ENCODE results near the gene RNF38. TPM values are rescaled to one million over a fixed set of nuclear protein-coding genes. Genes with fewer than 3 reads are reported as not detected.

The RNF38 gene
- total and polyA plus RNA-seq, 4 donors = 14.5 to 59.6 (median 35.3) TPM

DNA sequence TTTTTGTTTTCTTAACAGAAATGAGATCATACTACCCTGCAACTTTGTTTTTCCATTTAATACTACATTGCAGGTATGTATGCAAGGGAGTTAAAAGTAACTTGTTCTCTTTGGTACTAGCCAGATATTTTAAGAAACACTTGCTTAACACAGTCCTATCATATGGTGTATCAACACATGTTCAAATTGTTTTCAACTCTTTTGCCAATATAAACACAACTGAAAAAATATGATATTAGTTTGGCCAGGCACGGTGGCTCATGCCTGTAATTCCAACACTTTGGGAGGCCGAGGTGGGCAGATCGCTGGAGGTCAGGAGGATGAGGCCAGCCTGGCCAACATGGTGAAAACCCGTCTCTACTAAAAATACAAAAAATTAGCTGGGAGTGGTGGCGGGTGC lies 41.6 kb downstream of the RNF38 start:
- Histone ChIP-seq H3K9me3 (ENCODE audit: control insufficient read depth, low read length) (no peaks in the 10 kb centered on the region), H3K27me3 (ENCODE audit: control insufficient read depth in 1 of 2, insufficient read depth in 2 of 2, low read length in 1 of 2) (no peaks in the 10 kb centered on the region), H3K4me1 (ENCODE audit: control insufficient read depth in 1 of 2, insufficient read depth in 2 of 2, low read length in 2 of 2) (no peaks in the 10 kb centered on the region), H3K4me3 (ENCODE audit: low read length in 2 of 2) (no peak overlapping the region), H3K36me3 (ENCODE audit: control insufficient read depth in 1 of 2, insufficient read depth in 2 of 2, low read length in 1 of 2) (peaks cover 0 to 1% of the 10 kb centered on the region in 2 donors), H3K27ac (ENCODE audit: low read depth in 1 of 2, low read length in 2 of 2) (no peak overlapping the region)
- DNase-seq = no peak
- 67 to 71% methylated on average over 5 of the region's 5 CpGs for WGBS, 2 donors
- intact Hi-C loops (cut with DNase I) = no loop called here
- ATAC-seq (ENCODE audit: low FRiP score) = no peak

DNA sequence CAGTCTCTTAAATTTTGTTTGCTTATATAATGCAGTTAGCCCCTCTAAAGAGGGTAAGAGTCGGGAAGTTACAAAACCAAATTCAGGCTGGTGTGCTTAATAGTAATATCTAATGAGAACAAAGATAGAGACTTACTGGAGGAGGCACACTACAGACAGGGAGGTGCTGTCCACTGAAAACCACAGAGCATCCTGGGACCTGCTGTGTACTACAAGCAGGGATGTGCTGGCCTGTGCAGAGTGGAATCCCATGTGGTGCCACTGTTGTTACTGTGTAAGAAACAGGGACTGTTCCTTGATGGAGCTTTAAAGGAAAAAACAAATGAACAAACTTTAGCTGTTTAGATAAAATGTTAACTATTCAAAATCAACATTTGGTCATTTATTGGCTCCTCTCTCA lies 42.4 kb downstream of the RNF38 start:
- intact Hi-C loops (cut with DNase I) = no loop called here
- no peaks in the 10 kb centered on the region for H3K4me1 ChIP-seq (ENCODE audit: control insufficient read depth in 1 of 2, insufficient read depth in 2 of 2, low read length in 2 of 2)
- no peaks in the 10 kb centered on the region for H3K27me3 ChIP-seq (ENCODE audit: control insufficient read depth in 1 of 2, insufficient read depth in 2 of 2, low read length in 1 of 2)
- ATAC-seq (ENCODE audit: low FRiP score) (no peak), DNase-seq (no peak)
- H3K27ac ChIP-seq (ENCODE audit: low read depth in 1 of 2, low read length in 2 of 2) = no peak overlapping the region
- no peaks in the 10 kb centered on the region for H3K9me3 ChIP-seq (ENCODE audit: control insufficient read depth, low read length)
- no peak overlapping the region for H3K4me3 ChIP-seq (ENCODE audit: low read length in 2 of 2)
- peaks cover 0 to 1% of the 10 kb centered on the region in 2 donors for H3K36me3 ChIP-seq (ENCODE audit: control insufficient read depth in 1 of 2, insufficient read depth in 2 of 2, low read length in 1 of 2)
- 86 to 87% methylated on average over 1 of the region's 1 CpG for WGBS, 2 donors

DNA sequence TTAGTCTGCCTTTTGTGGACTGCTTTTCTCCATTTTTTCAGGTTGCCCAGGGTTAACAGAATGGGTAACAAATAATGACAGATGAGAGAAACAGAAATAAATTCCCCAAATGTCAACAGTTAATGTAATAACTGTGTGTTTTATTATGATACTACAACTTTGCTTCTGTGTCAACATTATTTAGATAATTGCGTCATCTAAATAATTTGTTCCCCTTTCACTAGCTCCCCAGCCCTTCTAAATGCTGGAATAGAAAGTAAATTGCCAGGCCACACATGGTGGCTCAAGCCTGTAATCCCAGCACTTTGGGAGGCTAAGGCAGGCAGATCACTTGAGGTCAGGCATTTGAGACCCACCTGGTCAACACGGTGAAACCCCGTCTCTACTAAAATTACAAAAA lies 53.5 kb downstream of the RNF38 start:
- ATAC-seq (ENCODE audit: low FRiP score) = no peak
- WGBS, 2 donors = 95 to 97% methylated on average over 3 of the region's 3 CpGs
- no peak overlapping the region for H3K4me3 ChIP-seq (ENCODE audit: low read length in 2 of 2)

DNA sequence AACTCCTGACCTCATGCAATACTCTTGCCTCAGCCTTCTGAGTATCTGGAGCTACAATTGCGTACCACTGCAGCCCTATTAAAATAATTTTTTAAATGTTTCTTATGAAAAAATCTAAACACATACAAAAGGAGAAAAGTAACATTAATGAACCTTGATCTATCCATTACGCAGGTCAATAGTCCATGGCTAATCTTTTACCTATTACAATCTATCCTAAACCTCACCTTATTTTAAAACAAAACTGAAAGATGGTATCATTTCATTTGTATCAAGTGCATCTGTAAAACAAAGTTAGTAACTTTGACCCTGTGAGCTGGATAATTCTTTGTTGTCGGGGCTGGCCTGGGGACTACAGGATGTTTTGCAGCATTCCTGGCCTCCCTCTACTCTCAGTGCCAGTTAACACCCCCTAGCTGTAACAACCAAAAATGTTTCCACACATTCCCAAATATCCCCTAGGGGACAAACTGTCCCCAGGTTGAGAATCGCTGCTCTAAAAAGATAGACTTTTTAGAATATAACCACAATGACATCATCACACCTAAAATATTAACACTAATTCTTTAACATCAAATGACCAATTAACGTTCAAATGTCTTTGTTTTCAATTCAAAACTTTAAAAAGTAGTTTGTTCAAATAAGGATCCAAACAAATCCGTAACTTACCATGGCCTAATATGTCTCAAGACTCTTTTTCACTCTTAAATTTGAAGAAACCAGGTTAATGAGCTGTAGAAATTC lies 54.8 kb downstream of the RNF38 start:
- no peaks in the 10 kb centered on the region for H3K4me1 ChIP-seq (ENCODE audit: control insufficient read depth in 1 of 2, insufficient read depth in 2 of 2, low read length in 2 of 2)
- peaks cover 2 to 3% of the 10 kb centered on the region in 2 donors for H3K36me3 ChIP-seq (ENCODE audit: control insufficient read depth in 1 of 2, insufficient read depth in 2 of 2, low read length in 1 of 2)
- H3K4me3 ChIP-seq (ENCODE audit: low read length in 2 of 2) = no peak overlapping the region
- H3K27ac ChIP-seq (ENCODE audit: low read depth in 1 of 2, low read length in 2 of 2) = no peak overlapping the region
- H3K9me3 ChIP-seq (ENCODE audit: control insufficient read depth, low read length) = no peaks in the 10 kb centered on the region
- intact Hi-C loops (cut with DNase I) = no loop called here
- no peaks in the 10 kb centered on the region for H3K27me3 ChIP-seq (ENCODE audit: control insufficient read depth in 1 of 2, insufficient read depth in 2 of 2, low read length in 1 of 2)
- WGBS, 2 donors = 76% methylated on average over 6 of the region's 6 CpGs
- DNase-seq = no peak
- no peak for ATAC-seq (ENCODE audit: low FRiP score)

More for the DNA sequence above, 53.5 kb downstream of the RNF38 start:
- peaks cover 3% of the 10 kb centered on the region in 2 donors for H3K36me3 ChIP-seq (ENCODE audit: control insufficient read depth in 1 of 2, insufficient read depth in 2 of 2, low read length in 1 of 2)
- no peaks in the 10 kb centered on the region for H3K9me3 ChIP-seq (ENCODE audit: control insufficient read depth, low read length)
- no peaks in the 10 kb centered on the region for H3K27me3 ChIP-seq (ENCODE audit: control insufficient read depth in 1 of 2, insufficient read depth in 2 of 2, low read length in 1 of 2)
- intact Hi-C loops (cut with DNase I) = no loop called here
- no peak overlapping the region for H3K27ac ChIP-seq (ENCODE audit: low read depth in 1 of 2, low read length in 2 of 2)
- no peaks in the 10 kb centered on the region for H3K4me1 ChIP-seq (ENCODE audit: control insufficient read depth in 1 of 2, insufficient read depth in 2 of 2, low read length in 2 of 2)
- DNase-seq = no peak

DNA sequence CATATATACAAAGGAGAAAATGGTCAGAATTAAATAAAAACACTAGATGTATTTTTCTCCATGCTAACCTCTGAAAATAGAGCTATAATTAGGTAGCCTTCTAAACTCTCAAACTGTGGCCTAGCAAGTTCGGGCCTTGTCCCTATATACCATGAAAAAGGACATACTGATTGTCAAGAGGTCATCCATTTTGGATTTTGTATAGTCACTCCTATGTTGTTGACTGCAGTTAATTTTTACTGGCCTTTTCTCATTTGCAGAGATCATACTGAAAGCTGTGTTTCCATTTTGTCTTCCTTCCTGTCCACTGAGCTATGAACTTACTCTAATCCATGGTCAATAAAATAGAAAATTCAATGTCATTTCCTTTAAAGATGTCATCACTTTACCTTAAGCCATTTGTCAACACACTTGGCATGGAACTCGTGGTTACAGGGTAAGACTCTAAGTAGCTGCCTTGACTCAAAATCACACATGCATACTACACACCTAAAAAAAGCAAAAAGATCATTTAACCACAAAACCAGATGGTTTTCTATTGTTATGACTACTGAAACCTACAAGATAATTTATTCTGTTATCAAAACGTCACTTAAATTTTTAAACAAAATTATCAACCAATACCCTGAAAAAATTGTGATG lies 58.0 kb downstream of the RNF38 start:
- no peaks in the 10 kb centered on the region for H3K27me3 ChIP-seq (ENCODE audit: control insufficient read depth in 1 of 2, insufficient read depth in 2 of 2, low read length in 1 of 2)
- intact Hi-C loops (cut with DNase I) = no loop called here
- H3K4me1 ChIP-seq (ENCODE audit: control insufficient read depth in 1 of 2, insufficient read depth in 2 of 2, low read length in 2 of 2) = no peaks in the 10 kb centered on the region
- ATAC-seq (ENCODE audit: low FRiP score) (no peak), DNase-seq (no peak)
- H3K4me3 ChIP-seq (ENCODE audit: low read length in 2 of 2) = no peak overlapping the region
- H3K36me3 ChIP-seq (ENCODE audit: control insufficient read depth in 1 of 2, insufficient read depth in 2 of 2, low read length in 1 of 2) = peaks cover 4 to 6% of the 10 kb centered on the region in 2 donors
- H3K9me3 ChIP-seq (ENCODE audit: control insufficient read depth, low read length) = no peaks in the 10 kb centered on the region
- H3K27ac ChIP-seq (ENCODE audit: low read depth in 1 of 2, low read length in 2 of 2) = no peak overlapping the region
- 71 to 79% methylated on average over 3 of the region's 3 CpGs for WGBS, 2 donors

DNA sequence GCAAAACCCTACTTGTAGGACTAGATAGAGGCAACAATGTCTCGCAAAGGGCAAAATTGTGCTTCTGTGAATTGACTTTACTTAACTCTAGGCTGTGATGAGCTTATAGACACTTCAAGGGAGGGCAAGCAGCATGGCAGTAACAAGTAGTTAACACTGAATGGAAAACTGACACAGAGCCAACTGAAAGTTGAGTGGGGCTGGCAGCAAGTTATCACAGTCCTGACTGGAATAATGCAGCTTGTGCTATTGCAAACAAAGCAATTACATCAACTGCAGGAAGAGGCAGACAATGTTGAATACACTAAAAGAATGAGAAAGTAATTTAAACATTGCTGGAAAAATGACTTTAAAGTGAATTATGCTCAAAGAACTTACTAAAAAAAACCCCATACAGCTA lies 62.2 kb downstream of the RNF38 start:
- DNase-seq = no peak
- Histone ChIP-seq H3K4me1 (ENCODE audit: control insufficient read depth in 1 of 2, insufficient read depth in 2 of 2, low read length in 2 of 2) (no peaks in the 10 kb centered on the region), H3K27ac (ENCODE audit: low read depth in 1 of 2, low read length in 2 of 2) (no peak overlapping the region), H3K9me3 (ENCODE audit: control insufficient read depth, low read length) (no peaks in the 10 kb centered on the region), H3K4me3 (ENCODE audit: low read length in 2 of 2) (no peak overlapping the region), H3K36me3 (ENCODE audit: control insufficient read depth in 1 of 2, insufficient read depth in 2 of 2, low read length in 1 of 2) (peaks cover 6% of the 10 kb centered on the region in 2 donors), H3K27me3 (ENCODE audit: control insufficient read depth in 1 of 2, insufficient read depth in 2 of 2, low read length in 1 of 2) (no peaks in the 10 kb centered on the region)
- no peak for ATAC-seq (ENCODE audit: low FRiP score)
- 82 to 88% methylated on average over 1 of the region's 1 CpG for WGBS, 2 donors
- intact Hi-C loops (cut with DNase I) = no loop called here

DNA sequence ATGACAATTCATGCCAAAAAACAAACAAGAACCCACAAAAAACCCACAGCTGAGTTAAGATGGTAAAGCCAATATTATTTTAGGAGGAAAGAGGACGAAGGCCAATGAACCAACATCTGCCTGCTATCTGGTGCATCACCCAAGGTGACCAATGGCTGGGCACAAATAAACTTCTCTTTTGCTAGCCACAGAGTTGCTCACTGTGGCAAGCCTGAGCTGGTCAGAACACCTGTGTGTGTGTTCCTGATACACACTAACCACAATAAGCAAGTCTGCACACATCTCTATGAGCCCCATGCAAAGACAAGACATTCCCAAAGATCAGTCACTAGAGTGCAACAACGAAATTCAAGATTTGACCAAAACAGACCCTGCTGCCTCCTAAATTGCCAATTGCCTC lies 63.1 kb downstream of the RNF38 start:
- H3K4me1 ChIP-seq (ENCODE audit: control insufficient read depth in 1 of 2, insufficient read depth in 2 of 2, low read length in 2 of 2) = no peaks in the 10 kb centered on the region
- H3K4me3 ChIP-seq (ENCODE audit: low read length in 2 of 2) = no peak overlapping the region
- ATAC-seq (ENCODE audit: low FRiP score) (no peak), DNase-seq (no peak)
- WGBS, 2 donors = 87% methylated on average over 2 of the region's 2 CpGs
- H3K9me3 ChIP-seq (ENCODE audit: control insufficient read depth, low read length) = no peaks in the 10 kb centered on the region
- intact Hi-C loops (cut with DNase I) = no loop called here
- peaks cover 6% of the 10 kb centered on the region in 2 donors for H3K36me3 ChIP-seq (ENCODE audit: control insufficient read depth in 1 of 2, insufficient read depth in 2 of 2, low read length in 1 of 2)
- no peaks in the 10 kb centered on the region for H3K27me3 ChIP-seq (ENCODE audit: control insufficient read depth in 1 of 2, insufficient read depth in 2 of 2, low read length in 1 of 2)
- no peak overlapping the region for H3K27ac ChIP-seq (ENCODE audit: low read depth in 1 of 2, low read length in 2 of 2)

DNA sequence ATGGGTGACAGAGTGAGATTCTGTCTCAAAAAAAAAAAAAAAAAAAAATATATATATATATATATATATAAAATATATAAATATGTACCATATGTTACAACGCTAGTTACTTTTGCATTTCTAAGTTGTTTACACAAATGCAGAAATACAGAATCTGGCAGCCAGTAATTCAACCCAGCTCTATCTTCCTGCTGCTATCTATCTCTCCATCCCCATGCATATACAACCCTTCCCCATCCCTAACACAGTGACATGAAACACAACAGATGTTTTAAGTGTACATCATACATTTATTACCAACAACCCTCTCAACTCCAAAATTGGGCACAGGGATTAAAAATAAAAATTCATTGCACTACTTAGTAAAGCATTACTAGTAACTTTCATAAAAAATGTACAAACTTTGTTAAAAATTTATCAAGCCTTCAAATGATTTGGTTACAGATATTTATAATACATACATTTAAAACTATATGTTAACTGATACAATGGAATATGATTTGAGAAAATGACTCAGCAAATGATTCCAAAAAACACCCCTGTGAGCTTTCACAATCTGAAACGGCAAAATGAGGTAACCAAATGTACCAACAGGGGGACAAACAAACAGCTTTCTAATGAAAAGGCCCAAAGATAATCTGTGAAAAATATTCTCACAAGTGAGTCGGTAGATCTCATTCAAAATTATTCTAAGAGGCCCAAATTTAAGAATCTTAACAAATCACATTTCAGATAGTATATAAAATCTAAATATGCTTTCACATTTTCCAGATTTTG lies 63.8 kb downstream of the RNF38 start:
- intact Hi-C loops (cut with DNase I) = no loop called here
- Histone ChIP-seq H3K4me3 (ENCODE audit: low read length in 2 of 2) (no peak overlapping the region), H3K27me3 (ENCODE audit: control insufficient read depth in 1 of 2, insufficient read depth in 2 of 2, low read length in 1 of 2) (no peaks in the 10 kb centered on the region), H3K4me1 (ENCODE audit: control insufficient read depth in 1 of 2, insufficient read depth in 2 of 2, low read length in 2 of 2) (no peaks in the 10 kb centered on the region), H3K9me3 (ENCODE audit: control insufficient read depth, low read length) (no peaks in the 10 kb centered on the region), H3K36me3 (ENCODE audit: control insufficient read depth in 1 of 2, insufficient read depth in 2 of 2, low read length in 1 of 2) (peaks cover 6% of the 10 kb centered on the region in 2 donors), H3K27ac (ENCODE audit: low read depth in 1 of 2, low read length in 2 of 2) (no peak overlapping the region)
- DNase-seq = no peak
- ATAC-seq (ENCODE audit: low FRiP score) = no peak
- 85 to 88% methylated on average over 3 of the region's 3 CpGs for WGBS, 2 donors

All from aorta (tissue), 5 donors.